Suprapubic skin (tissue), 4 donors: ENCODE data around the gene AMOTL2. TPM values are rescaled to one million over a fixed set of nuclear protein-coding genes. Genes with fewer than 3 reads are reported as not detected.

ENCODE experiments used
- DNase-seq, 2 donors: peaks; one replicate each; pipeline ENCODE4 v3.0.0-alpha.2; 2019; ENCODE audit warnings: low spot score in 2 of 2
- H3K27ac ChIP-seq: fragments of 200-600 bp; sonication (generic); one replicate; pipeline ENCODE4 v1.5.1; 2019
- H3K27me3 ChIP-seq: fragments of 200-600 bp; sonication (generic); one replicate; pipeline ENCODE4 v1.5.1; 2019
- H3K36me3 ChIP-seq: fragments of 200-600 bp; sonication (generic); one replicate; pipeline ENCODE4 v1.5.1; 2019
- H3K4me1 ChIP-seq: fragments of 200-600 bp; sonication (generic); one replicate; pipeline ENCODE4 v1.5.1; 2019
- H3K4me3 ChIP-seq: fragments of 200-600 bp; sonication (generic); one replicate; pipeline ENCODE4 v1.5.1; 2019; ENCODE audit warnings: mild to moderate bottlenecking
- H3K9me3 ChIP-seq: fragments of 200-600 bp; sonication (generic); one replicate; pipeline ENCODE4 v1.5.1; 2019
- EP300 ChIP-seq: sonication (generic); formaldehyde crosslinking; IDR thresholded peaks from one replicate; pipeline ENCODE4 v1.6.1; 2017; ENCODE audit warnings: antibody characterized with exemption
- POLR2A ChIP-seq, 2 donors: fragments of 450-650 bp; IDR thresholded peaks; one replicate each; pipeline ENCODE4 v1.6.1; 2017; ENCODE audit warnings: antibody characterized with exemption in 2 of 2, mild to moderate bottlenecking in 2 of 2, moderate library complexity in 2 of 2
- POLR2AphosphoS5 ChIP-seq, 3 donors: sonication (generic); formaldehyde crosslinking; IDR thresholded peaks; one replicate each; pipeline ENCODE4 v1.6.1; 2017; ENCODE audit warnings: antibody characterized with exemption in 3 of 3
- WGBS: methylation state at CpG from one replicate; pipeline ENCODE4 v1.1.5; 2018; 5-methylcytosine and 5-hydroxymethylcytosine counted together
- total RNA-seq, 4 donors: library from RNA; depleted of rRNA; stranded (reverse); fragments of >200 nt; gene quantifications; one replicate each; pipeline ENCODE4 v1.1.0, GENCODE V29; 2016
- TF ChIP-seq, protein P1 (sequence below), 2 donors: fragments of 200-600 bp in 1 of 2; fragments of 450-650 bp in 1 of 2; sonication (generic) in 1 of 2; IDR thresholded peaks; one replicate each; pipeline ENCODE4 v1.5.1; 2016 to 2019; ENCODE audit warnings: antibody characterized with exemption in 2 of 2, mild to moderate bottlenecking in 1 of 2, moderate library complexity in 1 of 2

Gene AMOTL2
- total RNA-seq, 4 donors from 2014 or later = 80.4 to 118 (median 95.8) TPM

DNA sequence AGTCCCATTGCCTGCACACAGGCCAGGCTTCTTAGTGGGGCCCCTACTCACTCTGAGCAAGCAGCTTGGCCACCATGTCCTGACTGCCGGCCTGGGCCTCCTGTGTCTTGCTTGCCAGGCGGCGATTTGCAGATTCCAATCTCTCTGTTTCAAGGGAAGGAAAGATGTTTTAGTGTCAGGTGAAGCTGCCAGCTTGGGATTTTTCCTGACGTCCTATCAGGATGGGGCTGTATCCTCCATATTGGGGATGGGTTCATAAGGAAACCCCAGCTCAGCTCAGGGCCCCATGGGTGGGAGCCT, 8.5 kb downstream of the AMOTL2 start:
- H3K4me1 ChIP-seq = peaks cover 100% of the 10 kb centered on the region

DNA sequence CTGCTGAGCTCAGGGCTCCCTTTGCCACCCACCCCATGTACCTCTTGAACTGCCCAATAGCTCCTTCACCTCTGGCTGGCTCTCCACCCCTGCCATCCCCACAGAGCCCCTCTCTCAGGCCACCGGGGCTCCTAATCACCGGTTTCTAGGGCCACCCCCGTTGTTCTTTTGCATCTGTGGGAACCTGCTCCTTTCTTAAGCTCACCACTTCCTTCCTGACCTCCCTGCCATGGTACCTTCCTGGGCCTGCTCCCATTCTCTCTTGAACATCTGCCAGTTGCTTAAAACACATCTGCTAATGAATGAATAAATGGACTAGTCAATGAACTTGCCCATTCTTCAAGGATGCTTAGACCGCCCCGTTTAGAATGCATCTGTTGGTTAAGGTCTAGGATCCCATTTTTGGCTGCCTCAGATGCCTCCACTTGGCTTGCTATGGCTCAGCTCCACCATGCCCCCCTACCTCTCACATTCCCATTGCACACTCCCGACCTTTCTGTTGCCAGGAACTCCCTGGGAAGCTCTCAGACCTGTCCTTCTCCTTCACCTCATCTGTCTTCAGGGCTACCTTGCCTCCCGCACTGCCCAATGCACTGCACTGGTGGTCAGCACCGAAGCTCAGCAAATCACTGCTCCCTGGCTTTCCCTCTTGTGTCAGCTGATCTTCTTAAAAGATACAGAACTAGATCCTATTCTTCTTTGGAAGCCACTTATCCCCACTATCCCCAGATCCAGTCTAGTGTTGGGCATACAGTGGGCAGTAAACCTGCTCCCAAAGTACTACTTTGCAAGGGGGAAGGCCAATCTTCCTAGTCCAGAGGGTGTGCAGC, 9.1 kb downstream of the AMOTL2 start:
- Histone ChIP-seq H3K4me3 (peak overlapping the region; percentile 42), H3K27ac (peak overlapping the region; percentile 92), H3K27me3 (no peaks in the 10 kb centered on the region), H3K36me3 (peaks cover 82% of the 10 kb centered on the region), H3K4me1 (peaks cover 100% of the 10 kb centered on the region), H3K9me3 (no peaks in the 10 kb centered on the region)
- DNase-seq = peak; percentile 57 to 67
- WGBS = 48% methylated on average over 8 of the region's 8 CpGs
- TF ChIP-seq EP300 (no peak), POLR2AphosphoS5 (IDR thresholded peaks at IDR 0.05) (no peak), POLR2A (IDR thresholded peaks at IDR 0.05) (no peak)
- TF ChIP-seq, protein P1, sequence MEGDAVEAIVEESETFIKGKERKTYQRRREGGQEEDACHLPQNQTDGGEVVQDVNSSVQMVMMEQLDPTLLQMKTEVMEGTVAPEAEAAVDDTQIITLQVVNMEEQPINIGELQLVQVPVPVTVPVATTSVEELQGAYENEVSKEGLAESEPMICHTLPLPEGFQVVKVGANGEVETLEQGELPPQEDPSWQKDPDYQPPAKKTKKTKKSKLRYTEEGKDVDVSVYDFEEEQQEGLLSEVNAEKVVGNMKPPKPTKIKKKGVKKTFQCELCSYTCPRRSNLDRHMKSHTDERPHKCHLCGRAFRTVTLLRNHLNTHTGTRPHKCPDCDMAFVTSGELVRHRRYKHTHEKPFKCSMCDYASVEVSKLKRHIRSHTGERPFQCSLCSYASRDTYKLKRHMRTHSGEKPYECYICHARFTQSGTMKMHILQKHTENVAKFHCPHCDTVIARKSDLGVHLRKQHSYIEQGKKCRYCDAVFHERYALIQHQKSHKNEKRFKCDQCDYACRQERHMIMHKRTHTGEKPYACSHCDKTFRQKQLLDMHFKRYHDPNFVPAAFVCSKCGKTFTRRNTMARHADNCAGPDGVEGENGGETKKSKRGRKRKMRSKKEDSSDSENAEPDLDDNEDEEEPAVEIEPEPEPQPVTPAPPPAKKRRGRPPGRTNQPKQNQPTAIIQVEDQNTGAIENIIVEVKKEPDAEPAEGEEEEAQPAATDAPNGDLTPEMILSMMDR (IDR thresholded peaks at IDR 0.05) = no peak

More for the DNA sequence above, 8.5 kb downstream of the AMOTL2 start:
- H3K9me3 ChIP-seq = no peaks in the 10 kb centered on the region
- H3K27me3 ChIP-seq = no peaks in the 10 kb centered on the region
- 80% methylated on average over 4 of the region's 4 CpGs for WGBS
- TF ChIP-seq POLR2AphosphoS5 (IDR thresholded peaks at IDR 0.05) = no peak
- TF ChIP-seq POLR2A (IDR thresholded peaks at IDR 0.05) = no peak
- TF ChIP-seq, protein P1 (IDR thresholded peaks at IDR 0.05) = no peak
- TF ChIP-seq EP300 = no peak
- peaks cover 82% of the 10 kb centered on the region for H3K36me3 ChIP-seq
- H3K4me3 ChIP-seq = no peak overlapping the region
- DNase-seq = peak; percentile 58 to 72
- H3K27ac ChIP-seq = no peak overlapping the region

DNA sequence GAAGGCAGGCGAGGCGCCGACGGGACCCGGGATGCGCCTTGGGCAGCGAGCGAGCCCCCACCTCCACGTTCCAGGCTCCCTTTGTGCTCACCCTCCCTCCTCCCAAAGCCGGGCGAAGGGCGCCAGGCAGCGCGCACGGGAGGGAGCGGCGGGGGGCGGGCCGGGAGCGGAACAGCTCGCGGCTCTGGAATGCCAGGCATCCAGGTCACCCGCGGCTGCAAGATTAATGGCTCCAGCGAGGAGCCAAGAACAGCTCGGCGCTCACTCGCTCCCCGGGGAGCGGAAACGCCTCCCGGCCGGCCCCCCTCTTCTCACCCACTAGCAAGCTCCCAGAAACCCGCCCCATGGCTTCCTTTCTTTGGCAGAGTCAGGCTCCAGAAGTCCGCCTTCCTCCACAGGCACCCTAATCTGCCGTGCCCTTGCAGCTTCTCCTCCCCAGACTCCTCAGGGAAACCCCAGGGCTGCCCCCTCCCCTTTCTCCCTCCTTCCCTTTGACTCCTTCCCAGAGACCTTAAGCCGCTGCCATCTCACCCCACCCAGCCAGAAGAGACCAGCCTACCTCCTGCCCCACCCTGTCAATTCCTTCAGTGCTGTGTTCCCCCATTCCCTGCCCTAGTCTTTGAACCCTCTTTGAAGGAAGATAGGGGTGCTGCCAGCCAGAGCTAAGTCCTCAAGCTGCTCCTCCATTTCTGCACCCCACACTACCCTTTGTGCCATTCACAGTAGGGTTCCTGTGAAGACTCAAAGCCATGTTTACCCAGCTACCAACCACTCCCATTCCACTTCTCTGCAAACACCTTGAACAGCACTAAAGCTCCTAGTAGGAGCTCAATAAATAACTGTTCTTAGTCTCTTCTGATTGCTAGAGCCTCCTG, 9.9 kb downstream of the AMOTL2 start:
- Histone ChIP-seq H3K27ac (peak overlapping the region; percentile 92), H3K4me1 (peaks cover 100% of the 10 kb centered on the region), H3K36me3 (peaks cover 82% of the 10 kb centered on the region), H3K9me3 (no peaks in the 10 kb centered on the region), H3K27me3 (no peaks in the 10 kb centered on the region), H3K4me3 (peak overlapping the region; percentile 42)
- TF ChIP-seq POLR2AphosphoS5 (IDR thresholded peaks at IDR 0.05) (peak in 2 of 3 donors; percentile 73 to 84), EP300 (no peak)
- peak; percentile 95 to 96 for DNase-seq
- 0% methylated on average over 17 of the region's 37 CpGs for WGBS

DNA sequence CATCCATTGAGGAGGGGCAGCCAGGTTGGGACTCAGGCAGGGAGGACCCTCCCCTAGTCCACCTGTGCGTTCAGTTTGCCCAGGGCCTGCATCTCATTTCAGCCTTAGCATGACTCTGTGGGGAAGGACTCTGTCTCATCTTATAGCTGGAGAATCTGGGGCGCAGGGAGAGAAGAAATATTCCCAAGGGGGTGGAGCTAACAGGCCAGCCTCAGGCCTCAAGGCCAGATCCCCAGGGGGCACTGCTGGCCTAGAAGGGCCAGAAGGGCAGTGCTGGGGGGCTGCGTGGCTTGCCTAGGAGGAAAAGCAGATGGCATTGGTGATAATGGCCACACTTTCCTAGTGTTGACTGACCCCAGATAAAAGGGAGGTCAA, 10.9 kb downstream of the AMOTL2 start:
- WGBS = 72% methylated on average over 3 of the region's 3 CpGs
- peak overlapping the region; percentile 42 for H3K4me3 ChIP-seq
- peak; percentile 57 to 58 for DNase-seq
- H3K27ac ChIP-seq = peak overlapping the region; percentile 92
- no peaks in the 10 kb centered on the region for H3K27me3 ChIP-seq
- peaks cover 82% of the 10 kb centered on the region for H3K36me3 ChIP-seq
- H3K9me3 ChIP-seq = no peaks in the 10 kb centered on the region
- H3K4me1 ChIP-seq = peaks cover 100% of the 10 kb centered on the region
- TF ChIP-seq, protein P1 (IDR thresholded peaks at IDR 0.05) = no peak
- no peak for TF ChIP-seq POLR2A (IDR thresholded peaks at IDR 0.05)
- no peak for TF ChIP-seq POLR2AphosphoS5 (IDR thresholded peaks at IDR 0.05)
- no peak for TF ChIP-seq EP300

DNA sequence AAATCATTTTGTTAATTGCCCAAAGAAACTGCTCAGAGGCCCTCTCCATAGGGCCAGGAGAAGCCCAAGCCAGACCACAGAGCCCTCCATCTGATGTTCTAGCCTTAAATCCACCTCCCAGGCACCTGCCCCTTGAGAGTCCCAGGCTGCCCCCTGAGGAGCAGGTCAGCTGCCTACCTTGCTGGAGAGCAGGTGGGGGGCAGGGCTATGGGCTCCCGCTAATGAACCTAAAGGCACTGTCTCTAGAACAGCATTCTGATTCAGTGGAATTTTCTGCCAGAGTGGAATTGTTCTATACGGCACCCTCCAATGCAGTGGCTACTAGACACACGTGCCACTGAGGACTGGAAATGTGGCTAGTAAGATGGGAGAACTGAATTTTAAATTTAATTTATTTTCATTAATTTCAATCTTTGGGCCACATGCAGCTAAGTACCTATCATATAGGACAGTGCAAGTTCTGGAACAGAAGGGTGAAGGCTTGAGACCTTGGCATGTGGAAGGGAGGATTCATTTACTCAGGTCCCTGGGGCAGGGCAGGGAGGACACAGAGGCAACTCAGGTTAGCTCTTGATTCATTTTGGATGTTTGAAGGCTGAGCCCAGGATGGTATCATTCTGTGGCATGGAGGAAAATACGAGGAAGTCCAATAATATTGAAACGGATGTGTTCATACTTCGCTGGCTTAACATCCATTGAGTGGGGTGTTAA, 11.4 kb downstream of the AMOTL2 start:
- Histone ChIP-seq H3K9me3 (no peaks in the 10 kb centered on the region), H3K36me3 (peaks cover 79% of the 10 kb centered on the region), H3K27me3 (no peaks in the 10 kb centered on the region), H3K27ac (peak overlapping the region; percentile 92), H3K4me1 (peaks cover 100% of the 10 kb centered on the region), H3K4me3 (peak overlapping the region; percentile 42)
- TF ChIP-seq, protein P1 (IDR thresholded peaks at IDR 0.05) = no peak
- TF ChIP-seq POLR2A (IDR thresholded peaks at IDR 0.05) (no peak), POLR2AphosphoS5 (IDR thresholded peaks at IDR 0.05) (no peak), EP300 (no peak)
- DNase-seq = peak; percentile 39 to 55
- WGBS = 80% methylated on average over 6 of the region's 6 CpGs
